ENCODE data around the gene LARP4.

DNA sequence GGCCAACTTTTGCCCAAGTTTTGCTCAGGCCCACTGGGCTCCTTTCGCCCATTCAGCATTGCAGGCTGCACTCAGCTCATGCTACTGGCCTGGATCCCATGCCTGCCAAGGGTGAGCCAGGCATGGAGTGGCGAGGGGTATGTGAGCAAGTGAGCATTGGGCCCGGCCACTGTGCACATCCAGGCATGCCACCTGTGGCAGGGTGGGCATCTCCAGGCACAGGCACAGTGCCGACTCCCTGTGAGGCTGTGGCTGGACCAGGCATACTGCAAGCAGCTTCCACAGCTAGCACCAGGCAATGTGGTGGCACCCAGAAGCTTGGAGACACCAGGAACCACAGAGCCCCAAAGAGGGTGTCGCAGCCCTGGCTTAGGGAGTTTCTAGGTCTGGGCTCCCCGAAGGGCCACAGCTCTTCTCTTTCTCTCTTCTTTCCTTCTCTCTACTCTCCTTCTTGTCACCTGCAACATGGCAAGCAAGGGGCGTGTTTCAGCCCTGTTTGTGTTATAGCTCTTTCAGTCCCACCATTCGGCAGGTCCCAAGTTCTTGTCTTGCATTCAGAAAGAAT lies 19.8 kb upstream of the LARP4 start:
- TF ChIP-seq, protein P1, sequence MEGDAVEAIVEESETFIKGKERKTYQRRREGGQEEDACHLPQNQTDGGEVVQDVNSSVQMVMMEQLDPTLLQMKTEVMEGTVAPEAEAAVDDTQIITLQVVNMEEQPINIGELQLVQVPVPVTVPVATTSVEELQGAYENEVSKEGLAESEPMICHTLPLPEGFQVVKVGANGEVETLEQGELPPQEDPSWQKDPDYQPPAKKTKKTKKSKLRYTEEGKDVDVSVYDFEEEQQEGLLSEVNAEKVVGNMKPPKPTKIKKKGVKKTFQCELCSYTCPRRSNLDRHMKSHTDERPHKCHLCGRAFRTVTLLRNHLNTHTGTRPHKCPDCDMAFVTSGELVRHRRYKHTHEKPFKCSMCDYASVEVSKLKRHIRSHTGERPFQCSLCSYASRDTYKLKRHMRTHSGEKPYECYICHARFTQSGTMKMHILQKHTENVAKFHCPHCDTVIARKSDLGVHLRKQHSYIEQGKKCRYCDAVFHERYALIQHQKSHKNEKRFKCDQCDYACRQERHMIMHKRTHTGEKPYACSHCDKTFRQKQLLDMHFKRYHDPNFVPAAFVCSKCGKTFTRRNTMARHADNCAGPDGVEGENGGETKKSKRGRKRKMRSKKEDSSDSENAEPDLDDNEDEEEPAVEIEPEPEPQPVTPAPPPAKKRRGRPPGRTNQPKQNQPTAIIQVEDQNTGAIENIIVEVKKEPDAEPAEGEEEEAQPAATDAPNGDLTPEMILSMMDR (IDR thresholded peaks at IDR 0.05; ENCODE audit: low read depth, low read length, poor library complexity, severe bottlenecking) = no peak
- no peak for TF ChIP-seq EZH2phosphoT487 (IDR thresholded peaks at IDR 0.05; ENCODE audit: borderline replicate concordance, low read length)

All from DOHH2 (cell line).